ENCODE measurements around the gene MYH6. TPM values are rescaled to one million over a fixed set of nuclear protein-coding genes. Genes with fewer than 3 reads are reported as not detected.
A peak's percentile ranks its signal among the peaks of the same experiment; 100 is the strongest.

MYH6 gene
- total RNA-seq, 2 donors from 2014 or later = 1.6 TPM; not detected in 1

GRCh38 chr14:23370221-23370620 is 37.9 kb downstream of the MYH6 start:
- no peak overlapping the region for H3K9ac ChIP-seq (ENCODE audit: low read depth in 2 of 2, low read length in 2 of 2)
- TF ChIP-seq CTCF (IDR thresholded peaks at IDR 0.05) = no peak
- H3K4me1 ChIP-seq = no peaks in the 10 kb centered on the region
- H3K36me3 ChIP-seq = no peaks in the 10 kb centered on the region
- intact Hi-C loops (cut with DNase I) = no loop called here
- H3K4me3 ChIP-seq = no peak overlapping the region
- no peak for DNase-seq
- no peaks in the 10 kb centered on the region for H3K9me3 ChIP-seq
- H3K27ac ChIP-seq = no peak overlapping the region
- peaks cover 10% of the 10 kb centered on the region for H3K27me3 ChIP-seq

- Histone ChIP-seq H3K27me3 (peaks cover 22% of the 10 kb centered on the region), H3K4me3 (no peak overlapping the region), H3K9me3 (no peaks in the 10 kb centered on the region), H3K36me3 (no peaks in the 10 kb centered on the region), H3K9ac (ENCODE audit: low read depth in 2 of 2, low read length in 2 of 2) (peak overlapping the region; percentile 26 to 43), H3K27ac (peak overlapping the region; percentile 82), H3K4me1 (no peaks in the 10 kb centered on the region)
- intact Hi-C loops (cut with DNase I) = no loop called here
- peak; percentile 46 for DNase-seq
- TF ChIP-seq CTCF (IDR thresholded peaks at IDR 0.05) = no peak
These were observed 41.6 kb downstream of the MYH6 start for GRCh38 chr14:23366426-23366921.

GRCh38 chr14:23365732-23366425 is 42.2 kb downstream of the MYH6 start:
- TF ChIP-seq CTCF (IDR thresholded peaks at IDR 0.05) = no peak
- no peaks in the 10 kb centered on the region for H3K9me3 ChIP-seq
- H3K36me3 ChIP-seq = no peaks in the 10 kb centered on the region
- no peaks in the 10 kb centered on the region for H3K4me1 ChIP-seq
- H3K4me3 ChIP-seq = peak overlapping the region; percentile 27
- intact Hi-C loops (cut with DNase I) = no loop called here
- H3K9ac ChIP-seq (ENCODE audit: low read depth in 2 of 2, low read length in 2 of 2) = peak overlapping the region; percentile 19 to 76
- H3K27me3 ChIP-seq = peaks cover 22% of the 10 kb centered on the region
- peak overlapping the region; percentile 82 for H3K27ac ChIP-seq
- peak; percentile 53 for DNase-seq

GRCh38 chr14:23365036-23365731 is 42.9 kb downstream of the MYH6 start, which contains the start of gene EFS:
Gene EFS (minus strand): TSS chr14:23365172. CDS start chr14:23365025, 147 bp downstream.
- intact Hi-C loops (cut with DNase I) = no loop called here
- H3K27me3 ChIP-seq = peaks cover 22% of the 10 kb centered on the region
- H3K4me1 ChIP-seq = no peaks in the 10 kb centered on the region
- H3K9me3 ChIP-seq = no peaks in the 10 kb centered on the region
- H3K9ac ChIP-seq (ENCODE audit: low read depth in 2 of 2, low read length in 2 of 2) = peak within 1 kb of the TSS; percentile 61 to 76
- DNase-seq = no peak
- no peaks in the 10 kb centered on the region for H3K36me3 ChIP-seq
- peak within 1 kb of the TSS; percentile 27 for H3K4me3 ChIP-seq
- TF ChIP-seq CTCF (IDR thresholded peaks at IDR 0.05) = no peak
- H3K27ac ChIP-seq = peak within 1 kb of the TSS; percentile 82

- intact Hi-C loops (cut with DNase I) = no loop called here
- TF ChIP-seq CTCF (IDR thresholded peaks at IDR 0.05) = no peak
- peaks cover 22% of the 10 kb centered on the region for H3K27me3 ChIP-seq
- peak overlapping the region; percentile 82 for H3K27ac ChIP-seq
- peak overlapping the region; percentile 61 to 76 for H3K9ac ChIP-seq (ENCODE audit: low read depth in 2 of 2, low read length in 2 of 2)
- no peaks in the 10 kb centered on the region for H3K4me1 ChIP-seq
- H3K36me3 ChIP-seq = no peaks in the 10 kb centered on the region
- peak overlapping the region; percentile 27 for H3K4me3 ChIP-seq
- no peak for DNase-seq
- no peaks in the 10 kb centered on the region for H3K9me3 ChIP-seq
These were observed 43.7 kb downstream of the MYH6 start for GRCh38 chr14:23364164-23365035.
